HepG2 (cell line): ENCODE results near the gene WDR18. TPM values are rescaled to one million over a fixed set of nuclear protein-coding genes. Genes with fewer than 3 reads are reported as not detected.

Experiments
- FIP1L1 ChIP-seq: fragments of 200-400 bp; formaldehyde crosslinking; IDR thresholded peaks from 2 replicates; pipeline ENCODE4 v1.6.1; 2018; ENCODE audit warnings: low read depth, mild to moderate bottlenecking, low read length, moderate library complexity, borderline replicate concordance; ENCODE audit not compliant: insufficient read depth
- HOXD1 ChIP-seq: sonication (generic); formaldehyde crosslinking; IDR thresholded peaks from 2 replicates; pipeline ENCODE4 v1.5.0; 2020; ENCODE audit warnings: missing genetic modification reagents
- KLF11 ChIP-seq: IDR thresholded peaks from 2 replicates; pipeline ENCODE4 v1.6.1; 2016; ENCODE audit warnings: missing compliant biosample characterization
- MATR3 ChIP-seq: sonication (generic); formaldehyde crosslinking; IDR thresholded peaks from 2 replicates; pipeline ENCODE4 v1.4.0; 2020; ENCODE audit warnings: missing genetic modification reagents
- MTF1 ChIP-seq: sonication (generic); formaldehyde crosslinking; IDR thresholded peaks from 2 replicates; pipeline ENCODE4 v1.5.0; 2020; ENCODE audit warnings: missing genetic modification reagents
- MTF2 ChIP-seq: sonication (generic); formaldehyde crosslinking; IDR thresholded peaks from 2 replicates; pipeline ENCODE4 v1.5.0; 2020; ENCODE audit warnings: missing genetic modification reagents, borderline replicate concordance
- NFRKB ChIP-seq: fragments of 450-650 bp; IDR thresholded peaks from 2 replicates; pipeline ENCODE4 v1.6.1; 2017
- ONECUT2 ChIP-seq: sonication (generic); formaldehyde crosslinking; IDR thresholded peaks from 2 replicates; pipeline ENCODE4 v1.4.0; 2020; ENCODE audit warnings: missing genetic modification reagents
- PAX8 ChIP-seq: sonication (generic); formaldehyde crosslinking; IDR thresholded peaks from 2 replicates; pipeline ENCODE4 v1.8.0; 2022; ENCODE audit warnings: mild to moderate bottlenecking, missing genetic modification reagents, borderline replicate concordance
- PCBP2 ChIP-seq: fragments of 200-400 bp; formaldehyde crosslinking; optimal IDR thresholded peaks from 2 replicates; pipeline ENCODE3; 2018; ENCODE audit warnings: low read length, low read depth; ENCODE audit not compliant: poor library complexity, severe bottlenecking
- POLR2G ChIP-seq: fragments of 200-400 bp; formaldehyde crosslinking; IDR thresholded peaks from 2 replicates; pipeline ENCODE4 v1.6.1; 2018; ENCODE audit warnings: mild to moderate bottlenecking, low read depth, low read length, moderate library complexity
- RFX5 ChIP-seq: IDR thresholded peaks from 2 replicates; pipeline ENCODE4 v1.6.1; 2011; ENCODE audit warnings: low read depth, low read length, improper control_type of control experiment
- SAP130 ChIP-seq: IDR thresholded peaks from 2 replicates; pipeline ENCODE4 v1.6.1; 2016; ENCODE audit warnings: low read depth
- SRSF4 ChIP-seq: fragments of 200-400 bp; formaldehyde crosslinking; IDR thresholded peaks from one replicate; pipeline ENCODE4 v1.6.1; 2018; ENCODE audit warnings: mild to moderate bottlenecking, low read depth, low read length, moderate library complexity; ENCODE audit not compliant: poor library complexity, severe bottlenecking
- SYNCRIP ChIP-seq: fragments of 200-400 bp; formaldehyde crosslinking; IDR thresholded peaks from 2 replicates; pipeline ENCODE4 v1.6.1; 2018; ENCODE audit warnings: mild to moderate bottlenecking, low read depth, low read length; ENCODE audit not compliant: insufficient read depth
- TCF12 ChIP-seq, 2 experiments: fragments of 450-650 bp in 1 of 2; sonication (generic) in 1 of 2; formaldehyde crosslinking in 1 of 2; IDR thresholded peaks; 2 replicates each; pipeline versions ENCODE4 v1.6.1 to v1.8.0; 2017 to 2022; ENCODE audit warnings: antibody characterized with exemption in 1 of 2, mild to moderate bottlenecking in 1 of 2, missing genetic modification reagents in 1 of 2, moderate library complexity in 1 of 2
- TEAD3 ChIP-seq: optimal IDR thresholded peaks from 2 replicates; pipeline ENCODE3; 2016; ENCODE audit warnings: borderline replicate concordance
- YY1 ChIP-seq: IDR thresholded peaks from 2 replicates; pipeline ENCODE4 v1.6.1; 2011; ENCODE audit warnings: low read length, low read depth, moderate library complexity, mild to moderate bottlenecking; ENCODE audit not compliant: insufficient read depth, insufficient replicate concordance
- ZFP37 ChIP-seq: sonication (generic); formaldehyde crosslinking; IDR thresholded peaks from 2 replicates; pipeline ENCODE4 v1.4.0; 2020; ENCODE audit warnings: missing genetic modification reagents, borderline replicate concordance
- ZNF205 ChIP-seq: IDR thresholded peaks from 2 replicates; pipeline ENCODE4 v1.6.1; 2018; ENCODE audit warnings: missing biosample characterization, missing genetic modification reagents
- ZNF414 ChIP-seq: sonication (generic); formaldehyde crosslinking; IDR thresholded peaks from 2 replicates; pipeline ENCODE4 v1.5.0; 2020; ENCODE audit warnings: missing genetic modification reagents
- ZNF451 ChIP-seq: sonication (generic); formaldehyde crosslinking; IDR thresholded peaks from 2 replicates; pipeline ENCODE4 v1.5.0; 2020; ENCODE audit warnings: mild to moderate bottlenecking, missing genetic modification reagents
- ZNF468 ChIP-seq: sonication (generic); formaldehyde crosslinking; IDR thresholded peaks from 2 replicates; pipeline ENCODE4 v1.8.0; 2022; ENCODE audit warnings: mild to moderate bottlenecking, moderate library complexity, missing genetic modification reagents
- ZNF496 ChIP-seq: sonication (generic); formaldehyde crosslinking; IDR thresholded peaks from 2 replicates; pipeline ENCODE4 v1.8.1; 2023; ENCODE audit warnings: mild to moderate bottlenecking, moderate library complexity, missing genetic modification reagents; ENCODE audit not compliant: insufficient replicate concordance
- ZNF574 ChIP-seq: sonication (generic); formaldehyde crosslinking; IDR thresholded peaks from 2 replicates; pipeline ENCODE4 v1.4.0; 2020; ENCODE audit warnings: missing genetic modification reagents
- ZNF768 ChIP-seq: sonication (generic); formaldehyde crosslinking; IDR thresholded peaks from 2 replicates; pipeline ENCODE4 v1.4.0; 2020; ENCODE audit warnings: missing genetic modification reagents
- ZSCAN25 ChIP-seq: sonication (generic); formaldehyde crosslinking; IDR thresholded peaks from 2 replicates; pipeline ENCODE4 v1.8.0; 2022; ENCODE audit warnings: mild to moderate bottlenecking, missing genetic modification reagents
- polyA plus RNA-seq, 8 experiments: library from polyadenylated mRNA; depleted of rRNA in 3 of 8; stranded (reverse) in 7 of 8; unstranded in 1 of 8; fragments of >200 nt; fragmentation: Illumina TruSeq in 4 of 8; extraction: Trizol in 4 of 8; gene quantifications; 2 replicates each; pipeline versions ENCODE4 v1.2.1 to v1.2.3, GENCODE V29; 2011 to 2016; ENCODE audit warnings: low read depth in 4 of 8, missing spikeins in 1 of 8, mixed read lengths in 1 of 8; ENCODE audit not compliant: insufficient read depth in 1 of 8
- total RNA-seq, 5 experiments: library from RNA; depleted of rRNA; stranded (reverse); fragments of >200 nt; fragmentation: Illumina TruSeq; extraction: Trizol; gene quantifications; 2 replicates each; pipeline ENCODE4 v1.2.3, GENCODE V29; 2016; ENCODE audit warnings: low read depth in 1 of 5

The WDR18 gene
- total and polyA plus RNA-seq, 2 of the 13 experiments (the other 11 are each of a cell fraction or from before 2014, with no cell fraction given) = 36.4 to 47.6 TPM

- peak; percentile 88 for TF ChIP-seq ZNF574
- 0 out of 2 replicates have a peak, but pooled peaks have one; percentile 7 for TF ChIP-seq ONECUT2 (CRISPR knock-in tag)
- TF ChIP-seq FIP1L1 = peak; percentile 19; the same call in 1 of the 2 replicates
- no peak for TF ChIP-seq SRSF4
- no peak for TF ChIP-seq TCF12 (IDR thresholded peaks at IDR 0.05)
- TF ChIP-seq TCF12 (CRISPR knock-in tag; IDR thresholded peaks at IDR 0.05) = peak; percentile 99
- no peak for TF ChIP-seq RFX5
- TF ChIP-seq ZNF205 (CRISPR knock-in tag) = peak; percentile 78
- no peak for TF ChIP-seq MTF2 (CRISPR knock-in tag)
- TF ChIP-seq SAP130 (CRISPR knock-in tag) = peak; percentile 90
- no peak for TF ChIP-seq MTF1 (CRISPR knock-in tag)
- 0 out of 2 replicates have a peak, but pooled peaks have one; percentile 40 for TF ChIP-seq KLF11 (CRISPR knock-in tag)
- TF ChIP-seq POLR2G = peak; percentile 63
- peak; percentile 89; the same call in 1 of the 2 replicates for TF ChIP-seq ZNF414 (CRISPR knock-in tag)
- TF ChIP-seq SYNCRIP = no peak
- no peak for TF ChIP-seq PCBP2
- TF ChIP-seq TEAD3 = peak; percentile 79
- TF ChIP-seq ZSCAN25 (CRISPR knock-in tag) = peak; percentile 95
- peak; percentile 78; the same call in 1 of the 2 replicates for TF ChIP-seq HOXD1
- no peak for TF ChIP-seq NFRKB
- no peak for TF ChIP-seq ZNF451 (CRISPR knock-in tag)
- no peak for TF ChIP-seq MATR3 (CRISPR knock-in tag)
- TF ChIP-seq ZNF768 (CRISPR knock-in tag) = no peak
- TF ChIP-seq ZNF496 (CRISPR knock-in tag) = no peak
- no peak for TF ChIP-seq PAX8 (CRISPR knock-in tag)
- peak; percentile 77 for TF ChIP-seq YY1
- TF ChIP-seq ZFP37 = 0 out of 2 replicates have a peak, but pooled peaks have one; percentile 75
- TF ChIP-seq ZNF468 (CRISPR knock-in tag) = no peak
Observed at GRCh38 chr19:952680-953444, 31.3 kb upstream of the WDR18 start (continued).
